GM19193 (cell line): ENCODE results near the gene DIDO1.

ENCODE experiments used
- POLR2A ChIP-seq: IDR thresholded peaks from 4 replicates; pipeline ENCODE4 v1.6.1; 2011; ENCODE audit not compliant: insufficient read depth, insufficient read length; ENCODE audit errors: extremely low read depth

The DIDO1 gene

GRCh38 chr20:62956387-62957135, 30.3 kb upstream of the DIDO1 start:
- TF ChIP-seq POLR2A = no peak

- TF ChIP-seq POLR2A = no peak
Measured at GRCh38 chr20:62955519-62956386, 29.4 kb upstream of the DIDO1 start.

- peak; percentile 53 for TF ChIP-seq POLR2A
Measured at GRCh38 chr20:62953839-62954703, 27.8 kb upstream of the DIDO1 start.

- TF ChIP-seq POLR2A = peak; percentile 5
Measured at GRCh38 chr20:62952968-62953838, 26.9 kb upstream of the DIDO1 start.

- peak; percentile 60 for TF ChIP-seq POLR2A
Measured at GRCh38 chr20:62952373-62952967, 26.2 kb upstream of the DIDO1 start, which contains the start of gene SLC17A9. Gene SLC17A9 (plus strand): TSS chr20:62952709. CDS start chr20:62952831, 122 bp downstream.

GRCh38 chr20:62951896-62952372, 25.6 kb upstream of the DIDO1 start:
- TF ChIP-seq POLR2A = no peak

GRCh38 chr20:62951143-62951895, 25.0 kb upstream of the DIDO1 start:
- TF ChIP-seq POLR2A = no peak

GRCh38 chr20:62950741-62951140, 24.4 kb upstream of the DIDO1 start:
- TF ChIP-seq POLR2A = no peak

GRCh38 chr20:62949962-62950361, 23.7 kb upstream of the DIDO1 start:
- TF ChIP-seq POLR2A = no peak

- TF ChIP-seq POLR2A = no peak
Measured at GRCh38 chr20:62949153-62949821, 23.0 kb upstream of the DIDO1 start.

GRCh38 chr20:62947532-62948300, 21.4 kb upstream of the DIDO1 start:
- no peak for TF ChIP-seq POLR2A
